Mesendoderm (in vitro differentiated cells): ENCODE measurements around the gene KRTAP10-7.
"Not testable (repeated sequence)": the region's sequence is repeated elsewhere in the genome, so short reads cannot be mapped to it uniquely, and the experiment has no call there.

ENCODE experiments used
- DNase-seq: peaks from one replicate; pipeline ENCODE4 v3.0.0; 2013
- H2AK5ac ChIP-seq: 2 replicates; pipeline ENCODE4 v1.6.1; 2013; ENCODE audit warnings: low read length, inconsistent platforms
- H2BK120ac ChIP-seq: 2 replicates; pipeline ENCODE4 v1.6.1; 2013; ENCODE audit warnings: low read depth, mild to moderate bottlenecking, low read length, moderate library complexity, mixed read lengths
- H2BK15ac ChIP-seq: replicated peaks from 2 replicates; pipeline ENCODE4 v1.6.1; 2013; ENCODE audit warnings: low read depth, mild to moderate bottlenecking, moderate library complexity
- H2BK5ac ChIP-seq: 2 replicates; pipeline ENCODE4 v1.6.1; 2013; ENCODE audit warnings: low read length, inconsistent platforms
- H3K18ac ChIP-seq: 2 replicates; pipeline ENCODE4 v1.6.1; 2013; ENCODE audit warnings: mild to moderate bottlenecking, low read length, mixed read lengths
- H3K23ac ChIP-seq: one replicate; pipeline ENCODE4 v1.6.1; 2013; ENCODE audit warnings: low read length
- H3K27ac ChIP-seq: 2 replicates; pipeline ENCODE4 v1.5.1; 2013; ENCODE audit warnings: low read depth, mild to moderate bottlenecking, inconsistent platforms, low read length, moderate library complexity
- H3K27me3 ChIP-seq: 2 replicates; pipeline ENCODE4 v1.6.1; 2013; ENCODE audit warnings: low read length, control low read depth, mild to moderate bottlenecking, inconsistent platforms; ENCODE audit not compliant: insufficient read depth, poor library complexity
- H3K36me3 ChIP-seq: 2 replicates; pipeline ENCODE4 v1.6.1; 2013; ENCODE audit warnings: low read length, inconsistent platforms; ENCODE audit not compliant: control insufficient read depth, insufficient read depth
- H3K4ac ChIP-seq: one replicate; pipeline ENCODE4 v1.6.1; 2013; ENCODE audit warnings: low read depth, mild to moderate bottlenecking, low read length, moderate library complexity
- H3K4me1 ChIP-seq: 2 replicates; pipeline ENCODE4 v1.6.1; 2013; ENCODE audit warnings: low read depth, low read length, inconsistent platforms; ENCODE audit not compliant: control insufficient read depth
- H3K4me2 ChIP-seq: 2 replicates; pipeline ENCODE4 v1.6.1; 2013; ENCODE audit warnings: low read length
- H3K4me3 ChIP-seq: 2 replicates; pipeline ENCODE4 v1.5.1; 2013; ENCODE audit warnings: mild to moderate bottlenecking, low read length
- H3K56ac ChIP-seq: one replicate; pipeline ENCODE4 v1.6.1; 2013; ENCODE audit warnings: low read length
- H3K79me1 ChIP-seq: 2 replicates; pipeline ENCODE4 v1.6.1; 2013; ENCODE audit warnings: low read length, inconsistent platforms
- H3K79me2 ChIP-seq: 2 replicates; pipeline ENCODE4 v1.6.1; 2013; ENCODE audit warnings: mild to moderate bottlenecking, low read length; ENCODE audit not compliant: control insufficient read depth, insufficient read depth
- H3K9ac ChIP-seq: 2 replicates; pipeline ENCODE4 v1.6.1; 2013; ENCODE audit warnings: low read length, inconsistent platforms
- H4K5ac ChIP-seq: one replicate; pipeline ENCODE4 v1.6.1; 2013; ENCODE audit warnings: low read length
- H4K8ac ChIP-seq: one replicate; pipeline ENCODE4 v1.6.1; 2013; ENCODE audit warnings: low read depth, mild to moderate bottlenecking, control low read depth, low read length, moderate library complexity
- WGBS: extraction: QIAGEN DNeasy Blood & Tissue Kit; methylation state at CpG from one replicate; pipeline ENCODE4 v1.1.7; 2013; ENCODE audit warnings: low lambda C conversion rate, missing lambda C conversion rate; ENCODE audit not compliant: insufficient coverage; ENCODE audit errors: extremely low coverage; 5-methylcytosine and 5-hydroxymethylcytosine counted together

The KRTAP10-7 gene

GRCh38 chr21:44637851-44638348 lies 37.5 kb downstream of the KRTAP10-7 start:
- not testable (repeated sequence) for H3K56ac ChIP-seq, H2BK120ac ChIP-seq, H3K79me2 ChIP-seq, H2BK15ac ChIP-seq, H3K36me3 ChIP-seq, H3K4me2 ChIP-seq, H3K9ac ChIP-seq, H3K18ac ChIP-seq, H3K79me1 ChIP-seq, H4K8ac ChIP-seq, H3K27ac ChIP-seq, H3K4me3 ChIP-seq, H2BK5ac ChIP-seq, H3K27me3 ChIP-seq, H4K5ac ChIP-seq, H2AK5ac ChIP-seq, H3K23ac ChIP-seq, H3K4ac ChIP-seq, DNase-seq, H3K4me1 ChIP-seq
- no CpG with 5 or more reads among the region's 12 CpGs for WGBS

DNA sequence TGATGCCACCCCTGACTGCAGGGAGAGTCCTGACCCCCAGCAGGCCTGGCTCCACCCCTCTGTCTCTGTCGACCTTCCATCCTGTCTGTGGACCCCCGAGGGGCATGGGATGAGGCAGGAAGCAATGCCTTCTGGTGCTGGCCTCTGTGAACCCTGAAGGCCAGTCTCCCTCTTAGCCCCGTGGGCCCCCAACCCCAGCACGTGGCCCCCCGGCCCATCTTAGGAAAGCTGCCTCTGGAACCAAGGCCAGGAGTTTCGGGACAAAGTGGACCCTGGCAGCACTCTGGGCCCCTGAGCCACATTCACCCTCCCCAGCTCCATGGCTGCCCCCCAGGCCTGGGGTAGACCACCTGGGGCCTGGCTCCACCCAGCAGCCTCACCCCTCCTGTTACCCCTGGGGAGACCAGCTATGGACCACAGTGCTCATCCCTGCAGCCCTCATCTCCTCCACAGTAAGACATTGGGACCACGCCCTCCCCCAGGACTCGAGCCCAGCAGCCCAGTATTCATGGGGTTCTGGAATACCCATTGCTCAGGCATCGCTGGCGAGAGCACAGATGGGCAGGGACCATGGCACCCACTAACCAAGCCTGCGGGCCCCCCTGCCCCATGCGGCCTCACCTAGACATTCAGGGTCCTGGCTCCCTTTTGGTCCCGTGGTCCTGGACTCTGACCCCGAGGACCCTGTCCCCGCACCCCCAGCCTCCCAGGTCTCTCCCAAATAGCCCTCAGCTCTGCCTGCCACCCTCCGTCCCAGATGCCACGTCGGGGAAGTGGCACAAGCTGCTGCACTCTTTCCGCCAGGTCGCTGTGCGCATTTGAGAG lies 38.3 kb downstream of the KRTAP10-7 start:
- not testable (repeated sequence) for H3K27me3 ChIP-seq, H3K79me2 ChIP-seq, H4K5ac ChIP-seq, H3K4me3 ChIP-seq, H3K4me2 ChIP-seq, H4K8ac ChIP-seq, H3K79me1 ChIP-seq, H3K23ac ChIP-seq, H3K4me1 ChIP-seq, H3K9ac ChIP-seq, H3K4ac ChIP-seq, H2AK5ac ChIP-seq, H3K27ac ChIP-seq, H2BK15ac ChIP-seq, H3K36me3 ChIP-seq, H3K18ac ChIP-seq, H2BK120ac ChIP-seq, H2BK5ac ChIP-seq, H3K56ac ChIP-seq, DNase-seq
- no CpG with 5 or more reads among the region's 21 CpGs for WGBS

DNA sequence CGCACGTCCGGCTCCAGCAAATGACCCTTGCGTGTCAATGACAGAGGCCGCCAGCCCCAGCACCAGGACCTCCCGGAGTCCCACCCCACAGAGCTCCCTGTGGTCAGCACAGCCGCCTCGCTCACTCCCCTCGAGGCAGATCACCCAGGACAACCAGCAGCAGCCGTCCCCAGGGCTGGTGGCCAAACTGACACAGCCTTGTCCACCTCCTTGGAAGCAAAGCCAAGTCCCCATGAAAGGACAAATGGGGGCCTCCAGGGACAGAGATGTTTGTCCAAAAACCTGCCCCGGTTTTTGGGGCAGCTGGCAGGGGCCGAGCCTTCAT lies 38.9 kb downstream of the KRTAP10-7 start:
- Histone ChIP-seq H3K9ac (no peak overlapping the region), H3K23ac (peak overlapping the region; percentile 66), H3K4me2 (no peak overlapping the region), H3K18ac (no peak overlapping the region), H3K27me3 (no peaks in the 10 kb centered on the region), H3K79me2 (no peaks in the 10 kb centered on the region), H3K56ac (no peak overlapping the region), H3K36me3 (no peaks in the 10 kb centered on the region), H3K79me1 (no peaks in the 10 kb centered on the region), H3K27ac (no peak overlapping the region), H3K4ac (no peak overlapping the region), H3K4me3 (no peak overlapping the region), H2BK5ac (no peak overlapping the region), H4K8ac (no peak overlapping the region), H4K5ac (no peak overlapping the region), H3K4me1 (no peaks in the 10 kb centered on the region), H2AK5ac (no peak overlapping the region), H2BK15ac (no peak overlapping the region), H2BK120ac (no peak overlapping the region)
- DNase-seq: no peak
- no CpG with 5 or more reads among the region's 12 CpGs for WGBS

GRCh38 chr21:44640761-44641160 lies 40.4 kb downstream of the KRTAP10-7 start:
- H4K5ac ChIP-seq: no peak overlapping the region
- no peaks in the 10 kb centered on the region for H3K79me1 ChIP-seq
- H3K4me1 ChIP-seq: no peaks in the 10 kb centered on the region
- H3K27ac ChIP-seq: no peak overlapping the region
- no peak overlapping the region for H2BK15ac ChIP-seq
- WGBS: no CpG with 5 or more reads among the region's 5 CpGs
- H2AK5ac ChIP-seq: no peak overlapping the region
- H3K27me3 ChIP-seq: no peaks in the 10 kb centered on the region
- no peak overlapping the region for H3K4ac ChIP-seq
- H3K56ac ChIP-seq: no peak overlapping the region
- H3K4me2 ChIP-seq: no peak overlapping the region
- no peak overlapping the region for H2BK120ac ChIP-seq
- no peaks in the 10 kb centered on the region for H3K36me3 ChIP-seq
- H3K18ac ChIP-seq: no peak overlapping the region
- H4K8ac ChIP-seq: no peak overlapping the region
- no peak overlapping the region for H3K23ac ChIP-seq
- H3K9ac ChIP-seq: no peak overlapping the region
- no peaks in the 10 kb centered on the region for H3K79me2 ChIP-seq
- H3K4me3 ChIP-seq: no peak overlapping the region
- DNase-seq: no peak
- no peak overlapping the region for H2BK5ac ChIP-seq

- H3K27me3 ChIP-seq: no peaks in the 10 kb centered on the region
- DNase-seq: no peak
These were observed 43.4 kb downstream of the KRTAP10-7 start for GRCh38 chr21:44643741-44644310.

More at GRCh38 chr21:44643741-44644310, 43.4 kb downstream of the KRTAP10-7 start:
- Histone ChIP-seq H2AK5ac (no peak overlapping the region), H2BK5ac (no peak overlapping the region), H3K79me2 (no peaks in the 10 kb centered on the region), H3K4me2 (no peak overlapping the region), H3K4ac (no peak overlapping the region), H3K36me3 (no peaks in the 10 kb centered on the region), H4K5ac (no peak overlapping the region), H2BK15ac (no peak overlapping the region), H3K56ac (no peak overlapping the region), H3K4me1 (no peaks in the 10 kb centered on the region), H2BK120ac (no peak overlapping the region), H3K23ac (no peak overlapping the region), H3K4me3 (no peak overlapping the region), H3K27ac (no peak overlapping the region), H3K9ac (no peak overlapping the region), H3K79me1 (no peaks in the 10 kb centered on the region), H3K18ac (no peak overlapping the region), H4K8ac (no peak overlapping the region)
- no CpG with 5 or more reads among the region's 14 CpGs for WGBS
